K562 (cell line): ENCODE results near the gene ERVFRD-1. TPM values are rescaled to one million over a fixed set of nuclear protein-coding genes. Genes with fewer than 3 reads are reported as not detected.

Experiments used
- ATAC-seq: fragments of 200-7000 bp; cut with Tn5 transposase; 3 replicates; pipeline ENCODE4 v1.9.1; 2020; ENCODE audit warnings: moderate library complexity
- BruUV-seq: library from RNA; stranded (reverse); fragments of 400-500 nt; replicated peaks from 2 replicates; lab custom pipeline; 2021; lab: Mats Ljungman, UMichigan
- CTCF ChIA-PET: fragments of 300-600 bp; formaldehyde crosslinking; extraction: SDS; loops from one replicate; lab custom pipeline; 2021; ENCODE audit warnings: low intra/inter-chr PET ratio; lab: Yijun Ruan, JAX
- POLR2A ChIA-PET: fragments of 300-600, 350-650 bp; sonication (Branson Sonifier 250); formaldehyde crosslinking; extraction: SDS; loops from one replicate; lab custom pipeline; 2021; ENCODE audit warnings: antibody characterized with exemption, inconsistent platforms; lab: Yijun Ruan, JAX
- DNase-seq, 4 experiments: peaks; one replicate each; pipeline versions ENCODE4 v3.0.0 to v3.0.0-alpha.2; 2011 to 2018; ENCODE audit warnings: low spot score in 3 of 4, mixed read lengths in 3 of 4; ENCODE audit errors: extremely low read depth in 1 of 4
- FAIRE-seq: peaks from 2 replicates; lab custom pipeline; 2011; peaks lifted over from hg19 to GRCh38; lab: Jason Lieb, UNC
- H2AFZ ChIP-seq: 2 replicates; pipeline ENCODE4 v1.6.0; 2011; ENCODE audit warnings: low read depth, low read length, control low read depth, inconsistent platforms
- H3K27ac ChIP-seq: fragments of 200-600 bp; 3 replicates; pipeline ENCODE4 v1.8.0; 2011; ENCODE audit warnings: low read depth, mild to moderate bottlenecking, control low read depth, inconsistent platforms, low read length, moderate library complexity, mixed read lengths; ENCODE audit errors: extremely low read depth
- H3K27me3 ChIP-seq, 2 experiments: fragments of 300-600 bp in 1 of 2; 2 replicates in 1 of 2; 3 replicates in 1 of 2; pipeline versions ENCODE4 v1.6.0 to v1.8.0; 2011; ENCODE audit warnings: inconsistent platforms in 2 of 2, low read length in 2 of 2, mild to moderate bottlenecking in 1 of 2, mixed read lengths in 1 of 2, moderate library complexity in 1 of 2; ENCODE audit not compliant: control insufficient read depth in 2 of 2, insufficient read depth in 2 of 2
- H3K36me3 ChIP-seq: fragments of 300-600 bp; 3 replicates; pipeline ENCODE4 v1.8.0; 2011; ENCODE audit warnings: mild to moderate bottlenecking, low read length, inconsistent platforms; ENCODE audit not compliant: control insufficient read depth, insufficient read depth
- H3K4me1 ChIP-seq, 2 experiments: fragments of 200-600 bp in 1 of 2; replicated peaks in 1 of 2; 2 replicates in 1 of 2; 3 replicates in 1 of 2; pipeline versions ENCODE4 v1.5.1 to v1.8.0; 2011; ENCODE audit warnings: inconsistent platforms in 2 of 2, low read length in 2 of 2, mild to moderate bottlenecking in 1 of 2, mixed read lengths in 1 of 2, moderate library complexity in 1 of 2; ENCODE audit not compliant: control insufficient read depth in 2 of 2, insufficient read depth in 2 of 2
- H3K4me2 ChIP-seq: 2 replicates; pipeline ENCODE4 v1.6.1; 2011; ENCODE audit warnings: low read length, control low read depth, inconsistent platforms, mixed read lengths; ENCODE audit not compliant: insufficient read depth
- H3K4me3 ChIP-seq: fragments of 200-600 bp; sonication (generic), shearing (Covaris generic); 2 replicates; pipeline ENCODE4 v1.5.1; 2016; ENCODE audit warnings: control low read depth, inconsistent platforms
- H3K79me2 ChIP-seq: fragments of 200-600 bp; 3 replicates; pipeline ENCODE4 v1.8.0; 2011; ENCODE audit warnings: low read length, inconsistent platforms; ENCODE audit not compliant: control insufficient read depth, insufficient read depth
- H3K9ac ChIP-seq, 2 experiments: 2 replicates each; pipeline versions ENCODE4 v1.6.0 to v1.6.1; 2011; ENCODE audit warnings: low read depth in 2 of 2, low read length in 2 of 2, control low read depth in 1 of 2, inconsistent platforms in 1 of 2, mild to moderate bottlenecking in 1 of 2, mixed read lengths in 1 of 2; ENCODE audit not compliant: insufficient read depth in 1 of 2
- H3K9me1 ChIP-seq: one replicate; pipeline ENCODE4 v1.6.0; 2011; ENCODE audit warnings: inconsistent platforms, mild to moderate bottlenecking, low read length, moderate library complexity; ENCODE audit not compliant: control insufficient read depth, insufficient read depth
- H3K9me3 ChIP-seq: replicated peaks from 2 replicates; pipeline ENCODE4 v1.5.1; 2011; ENCODE audit warnings: low read depth, low read length, inconsistent platforms; ENCODE audit not compliant: control insufficient read depth, insufficient read depth
- H4K20me1 ChIP-seq: replicated peaks from 2 replicates; pipeline ENCODE4 v1.6.1; 2011; ENCODE audit warnings: low read length, inconsistent platforms, mixed read lengths; ENCODE audit not compliant: control insufficient read depth, insufficient read depth
- ARID3B ChIP-seq: fragments of 250-450 bp; sonication (Bioruptor Pico); IDR thresholded peaks from 2 replicates; pipeline ENCODE4 v1.4.0; 2020; ENCODE audit warnings: borderline replicate concordance
- BMI1 ChIP-seq: fragments of 150-350 bp; IDR thresholded peaks from 2 replicates; pipeline ENCODE4 v1.6.1; 2014; ENCODE audit warnings: low read length
- CBX2 ChIP-seq: fragments of 200-600 bp; sonication (generic); IDR thresholded peaks from one replicate; pipeline ENCODE4 v1.6.1; 2012; ENCODE audit warnings: mild to moderate bottlenecking, low read length, inconsistent platforms; ENCODE audit not compliant: insufficient read depth, poor library complexity, severe bottlenecking
- CBX8 ChIP-seq: fragments of 200-600 bp; sonication (generic); IDR thresholded peaks from 2 replicates; pipeline ENCODE4 v1.6.1; 2012; ENCODE audit warnings: borderline replicate concordance, mixed run types, low read depth, mild to moderate bottlenecking, moderate library complexity, mixed read lengths, low read length, control low read depth, inconsistent platforms; ENCODE audit not compliant: poor library complexity, severe bottlenecking; ENCODE audit errors: extremely low read depth
- CHAMP1 ChIP-seq: fragments of 450-650 bp; IDR thresholded peaks from 2 replicates; pipeline ENCODE4 v1.6.1; 2016; ENCODE audit warnings: mild to moderate bottlenecking
- CREB1 ChIP-seq, 2 experiments: sonication (generic) in 1 of 2; formaldehyde crosslinking in 1 of 2; IDR thresholded peaks; 2 replicates each; pipeline versions ENCODE4 v1.6.1 to v1.8.0; 2012 to 2022; ENCODE audit warnings: inconsistent platforms in 1 of 2, mild to moderate bottlenecking in 1 of 2, missing genetic modification reagents in 1 of 2, moderate library complexity in 1 of 2
- HBP1 ChIP-seq: fragments of 450-650 bp; formaldehyde crosslinking; IDR thresholded peaks from 2 replicates; pipeline ENCODE4 v1.4.0; 2022; ENCODE audit warnings: missing genetic modification characterization
- HNRNPH1 ChIP-seq: fragments of 200-400 bp; formaldehyde crosslinking; optimal IDR thresholded peaks from 2 replicates; pipeline ENCODE3; 2017; ENCODE audit warnings: low read depth, mild to moderate bottlenecking, low read length, moderate library complexity
- WGBS: fragments of 100-300 bp; shearing (Covaris generic); methylation state at CpG from one replicate; pipeline ENCODE4 v1.1.6; 2016; ENCODE audit warnings: low coverage, mixed read lengths; ENCODE audit not compliant: insufficient coverage; ENCODE audit errors: missing lambda C conversion rate; 5-methylcytosine and 5-hydroxymethylcytosine counted together
- in situ Hi-C: fragments of 300-500 bp; cut with MboI; formaldehyde crosslinking; loops from 4 replicates; pipeline ENCODE4 v1.15.0; 2018; ENCODE audit warnings: inconsistent platforms, mixed read lengths
- intact Hi-C: fragments of 100-400 bp; cut with micrococcal nuclease; formaldehyde crosslinking; loops from 2 replicates; pipeline ENCODE4 v1.14.2; 2022
- polyA plus RNA-seq, 8 experiments: library from polyadenylated mRNA; depleted of rRNA in 4 of 8; stranded (reverse) in 5 of 8; unstranded in 3 of 8; fragments of >200 nt; fragmentation: Nextera tagmentation in 2 of 8; fragmentation: Illumina TruSeq in 1 of 8; extraction: Ambion mirVana in 2 of 8; extraction: Trizol in 1 of 8; gene quantifications; 2 replicates each; pipeline versions ENCODE4 v1.2.1 to v1.2.3, GENCODE V29; 2011 to 2014; ENCODE audit warnings: inconsistent platforms in 1 of 8, missing spikeins in 1 of 8
- total RNA-seq, 7 experiments: library from RNA; depleted of rRNA in 6 of 7; stranded (reverse); fragments of >200 nt in 6 of 7; fragmentation: Illumina TruSeq in 2 of 7; extraction: Trizol in 2 of 7; gene quantifications; 2 replicates each; pipeline versions ENCODE4 v1.2.1 to v1.2.3, GENCODE V29; 2011 to 2021; ENCODE audit warnings: low replicate concordance in 1 of 7

Gene ERVFRD-1
- total and polyA plus RNA-seq, 9 of the 15 experiments (the other 6 are each of a cell fraction or from before 2014, with no cell fraction given), result 0.05 to 0.14 (median 0.09) TPM; not detected in 2

- Histone ChIP-seq H3K4me1 (no peaks in the 10 kb centered on the region; a peak in 1 of 5 replicates), H3K9me3 (no peaks in the 10 kb centered on the region), H3K27ac (no peak overlapping the region), H2AFZ (no peak overlapping the region), H4K20me1 (no peaks in the 10 kb centered on the region), H3K4me3 (no peak overlapping the region), H3K79me2 (no peaks in the 10 kb centered on the region), H3K4me2 (no peak overlapping the region), H3K9me1 (no peaks in the 10 kb centered on the region), H3K9ac (no peak overlapping the region), H3K27me3 (peaks cover 0 to 2% of the 10 kb centered on the region in 2 experiments; a peak in 1 of 5 replicates), H3K36me3 (no peaks in the 10 kb centered on the region)
- no peak for ATAC-seq
- CTCF ChIA-PET, result interaction anchor here (0.6 kb wide), 1 partner anchor 355 kb away, joined by 3 read pairs; no protein-coding TSS in a partner anchor
- FAIRE-seq, result no peak
- WGBS, result 13% methylated on average over 3 of the region's 4 CpGs
- peak; percentile 82 for TF ChIP-seq CBX2
- TF ChIP-seq HBP1, result no peak
- no peak for TF ChIP-seq HNRNPH1
- peak; percentile 71; the same call in 1 of the 2 replicates for TF ChIP-seq BMI1
- peak; percentile 98 for TF ChIP-seq CBX8
- TF ChIP-seq CHAMP1, result no peak
- TF ChIP-seq CREB1 (IDR thresholded peaks at IDR 0.05), result no peak
- TF ChIP-seq CREB1 (CRISPR knock-in tag; IDR thresholded peaks at IDR 0.05), result no peak
- no peak for TF ChIP-seq ARID3B
- POLR2A ChIA-PET, result no interaction called here
- in situ Hi-C loops (no loop called here), intact Hi-C loops (loop anchor here (10.0 kb wide), 1 partner anchor 513 kb away; no protein-coding TSS in a partner anchor)
- DNase-seq, result no peak
- no TSS peak for BruUV-seq
These were observed 49.4 kb downstream of the ERVFRD-1 start for GRCh38 chr6:11062083-11062482.
